Subcutaneous adipose tissue (tissue), 4 donors: ENCODE measurements around the gene CREB1. TPM values are rescaled to one million over a fixed set of nuclear protein-coding genes. Genes with fewer than 3 reads are reported as not detected.

ENCODE experiments used
- total RNA-seq, 4 donors: library from RNA; depleted of rRNA; stranded (reverse); fragments of >200 nt; gene quantifications; one replicate each; pipeline ENCODE4 v1.1.0, GENCODE V29; 2016
- TF ChIP-seq, protein P1 (sequence below): fragments of 450-650 bp; IDR thresholded peaks from one replicate; pipeline ENCODE4 v1.5.1; 2016; ENCODE audit warnings: low read depth, mild to moderate bottlenecking, control low read depth, antibody characterized with exemption, moderate library complexity

CREB1 gene
- total RNA-seq, 4 donors from 2014 or later, result 39.4 to 75.5 (median 54.0) TPM

DNA sequence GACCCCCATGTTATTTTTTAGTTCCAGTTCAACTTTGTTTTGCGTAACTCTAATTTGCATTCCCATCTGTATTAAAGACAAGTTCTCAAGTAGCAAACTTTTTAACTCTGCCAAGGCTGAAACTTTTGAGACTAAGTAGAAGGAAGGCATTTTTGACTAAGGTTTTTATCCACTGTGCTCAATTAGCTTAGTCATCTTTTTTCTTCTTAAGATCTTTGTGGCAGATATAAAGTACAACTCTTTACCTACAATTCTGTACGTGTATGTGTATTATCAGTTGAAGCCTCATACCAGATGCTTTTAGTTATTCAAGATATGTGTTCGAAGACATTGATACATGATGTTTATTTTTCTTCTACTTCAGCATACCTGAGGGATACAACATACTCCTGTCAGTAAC lies 41.6 kb downstream of the CREB1 start:
- TF ChIP-seq, protein P1, sequence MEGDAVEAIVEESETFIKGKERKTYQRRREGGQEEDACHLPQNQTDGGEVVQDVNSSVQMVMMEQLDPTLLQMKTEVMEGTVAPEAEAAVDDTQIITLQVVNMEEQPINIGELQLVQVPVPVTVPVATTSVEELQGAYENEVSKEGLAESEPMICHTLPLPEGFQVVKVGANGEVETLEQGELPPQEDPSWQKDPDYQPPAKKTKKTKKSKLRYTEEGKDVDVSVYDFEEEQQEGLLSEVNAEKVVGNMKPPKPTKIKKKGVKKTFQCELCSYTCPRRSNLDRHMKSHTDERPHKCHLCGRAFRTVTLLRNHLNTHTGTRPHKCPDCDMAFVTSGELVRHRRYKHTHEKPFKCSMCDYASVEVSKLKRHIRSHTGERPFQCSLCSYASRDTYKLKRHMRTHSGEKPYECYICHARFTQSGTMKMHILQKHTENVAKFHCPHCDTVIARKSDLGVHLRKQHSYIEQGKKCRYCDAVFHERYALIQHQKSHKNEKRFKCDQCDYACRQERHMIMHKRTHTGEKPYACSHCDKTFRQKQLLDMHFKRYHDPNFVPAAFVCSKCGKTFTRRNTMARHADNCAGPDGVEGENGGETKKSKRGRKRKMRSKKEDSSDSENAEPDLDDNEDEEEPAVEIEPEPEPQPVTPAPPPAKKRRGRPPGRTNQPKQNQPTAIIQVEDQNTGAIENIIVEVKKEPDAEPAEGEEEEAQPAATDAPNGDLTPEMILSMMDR, result no peak

GRCh38 chr2:207584952-207585351 lies 55.2 kb downstream of the CREB1 start:
- TF ChIP-seq, protein P1, result no peak

GRCh38 chr2:207587305-207587704 lies 57.5 kb downstream of the CREB1 start:
- TF ChIP-seq, protein P1, result no peak

DNA sequence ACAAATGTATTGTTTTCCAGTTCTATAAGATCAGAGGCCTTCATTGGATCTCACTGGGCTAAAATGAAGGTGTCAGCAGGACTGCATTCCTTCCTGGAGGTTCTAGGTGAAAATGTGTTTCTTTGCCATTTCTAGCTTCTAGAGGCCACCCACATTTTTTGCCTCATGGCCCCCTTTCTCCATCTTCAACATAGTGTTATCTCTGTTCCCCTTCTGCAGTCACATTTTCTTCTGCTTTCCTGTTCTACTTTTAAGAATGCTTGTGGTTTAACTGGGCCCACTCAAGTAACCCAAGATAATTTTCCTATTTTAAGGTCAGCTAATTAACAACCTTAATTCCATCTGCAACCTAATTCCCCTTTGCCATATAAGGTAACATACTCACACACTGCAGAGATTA lies 59.4 kb downstream of the CREB1 start:
- TF ChIP-seq, protein P1, result no peak

- TF ChIP-seq, protein P1, result no peak
These were observed 63.5 kb downstream of the CREB1 start for GRCh38 chr2:207593277-207593676.

DNA sequence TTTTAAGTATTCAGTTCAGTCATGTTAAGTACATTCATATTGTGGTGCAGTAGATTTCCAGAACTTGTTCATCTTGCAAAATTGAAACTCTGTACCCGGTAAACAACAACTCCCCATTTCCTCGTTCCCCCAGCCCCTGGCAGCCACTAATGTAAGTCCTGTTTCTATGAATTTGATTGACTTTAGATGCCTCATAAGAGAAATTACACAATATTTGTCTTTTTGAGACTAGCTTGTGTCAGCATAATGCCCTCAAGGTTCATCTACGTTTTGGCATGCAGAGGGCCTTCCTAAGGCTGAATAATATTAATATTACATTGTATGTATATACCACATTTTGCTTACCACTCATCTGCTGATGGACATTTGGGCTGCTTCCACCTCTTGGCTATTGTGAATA lies 64.5 kb downstream of the CREB1 start:
- TF ChIP-seq, protein P1, result no peak

- TF ChIP-seq, protein P1, result no peak
These were observed 65.0 kb downstream of the CREB1 start for GRCh38 chr2:207594731-207595130.

- TF ChIP-seq, protein P1, result no peak
These were observed 69.9 kb downstream of the CREB1 start for GRCh38 chr2:207599636-207600035.
